MM.1S (cell line): ENCODE measurements around the gene DCTN3.

Source experiments
- DNase-seq: peaks from one replicate; pipeline ENCODE4 v3.0.0-alpha.2; 2015
- H2AFZ ChIP-seq: fragments of 300-600 bp; sonication (generic); 2 replicates; pipeline ENCODE4 v1.6.0; 2016; ENCODE audit warnings: antibody characterized with exemption, low read length
- H3F3A ChIP-seq: fragments of 300-600 bp; sonication (generic); 2 replicates; pipeline ENCODE4 v1.6.1; 2016; ENCODE audit warnings: mild to moderate bottlenecking, antibody characterized with exemption, low read length, moderate library complexity, mixed read lengths; ENCODE audit not compliant: insufficient read depth
- H3K27ac ChIP-seq: fragments of 300-600 bp; sonication (generic); 2 replicates; pipeline ENCODE4 v1.5.1; 2016; ENCODE audit warnings: mild to moderate bottlenecking, low read length
- H3K27me3 ChIP-seq: fragments of 300-600 bp; sonication (generic); replicated peaks from 2 replicates; pipeline ENCODE4 v1.6.0; 2016; ENCODE audit warnings: low read length; ENCODE audit not compliant: insufficient read depth
- H3K36me3 ChIP-seq: fragments of 300-600 bp; sonication (generic); replicated peaks from 2 replicates; pipeline ENCODE4 v1.6.1; 2016; ENCODE audit warnings: mild to moderate bottlenecking, low read length, mixed read lengths; ENCODE audit not compliant: insufficient read depth
- H3K4me1 ChIP-seq: fragments of 300-600 bp; sonication (generic); 2 replicates; pipeline ENCODE4 v1.6.1; 2016; ENCODE audit warnings: low read length, mixed read lengths
- H3K4me2 ChIP-seq: fragments of 300-600 bp; sonication (generic); 2 replicates; pipeline ENCODE4 v1.6.0; 2016; ENCODE audit warnings: low read depth, low read length
- H3K4me3 ChIP-seq: fragments of 300-600 bp; sonication (generic); 2 replicates; pipeline ENCODE4 v1.5.1; 2016; ENCODE audit warnings: low read length, mixed read lengths
- H3K79me2 ChIP-seq: fragments of 300-600 bp; sonication (generic); 2 replicates; pipeline ENCODE4 v1.6.1; 2016; ENCODE audit warnings: mixed run types, low read length, mixed read lengths
- H3K9ac ChIP-seq: fragments of 300-600 bp; sonication (generic); 2 replicates; pipeline ENCODE4 v1.6.1; 2016; ENCODE audit warnings: low read length, mixed read lengths
- H3K9me2 ChIP-seq: fragments of 300-600 bp; sonication (generic); replicated peaks from 2 replicates; pipeline ENCODE4 v1.6.1; 2016; ENCODE audit warnings: mild to moderate bottlenecking, low read length, mixed read lengths; ENCODE audit not compliant: insufficient read depth
- H3K9me3 ChIP-seq: fragments of 300-600 bp; sonication (generic); replicated peaks from 2 replicates; pipeline ENCODE4 v1.6.1; 2016; ENCODE audit warnings: mild to moderate bottlenecking, low read length, mixed read lengths; ENCODE audit not compliant: insufficient read depth
- H4K20me1 ChIP-seq: fragments of 300-600 bp; sonication (generic); 2 replicates; pipeline ENCODE4 v1.6.1; 2016; ENCODE audit warnings: mild to moderate bottlenecking, low read length, moderate library complexity, mixed read lengths; ENCODE audit not compliant: insufficient read depth
- EZH2 ChIP-seq: fragments of 300-600 bp; sonication (generic); optimal IDR thresholded peaks from 2 replicates; pipeline ENCODE3; 2017; ENCODE audit warnings: low read depth, mild to moderate bottlenecking, antibody characterized with exemption, low read length, mixed read lengths
- EZH2phosphoT487 ChIP-seq: fragments of 300-600 bp; sonication (generic); IDR thresholded peaks from 2 replicates; pipeline ENCODE4 v1.6.1; 2018; ENCODE audit warnings: antibody characterized with exemption, low read length
- TF ChIP-seq, protein P1 (sequence below): fragments of 300-600 bp; sonication (generic); IDR thresholded peaks from 2 replicates; pipeline ENCODE4 v1.5.1; 2016; ENCODE audit warnings: antibody characterized with exemption, low read length, mixed read lengths

The DCTN3 gene

DNA sequence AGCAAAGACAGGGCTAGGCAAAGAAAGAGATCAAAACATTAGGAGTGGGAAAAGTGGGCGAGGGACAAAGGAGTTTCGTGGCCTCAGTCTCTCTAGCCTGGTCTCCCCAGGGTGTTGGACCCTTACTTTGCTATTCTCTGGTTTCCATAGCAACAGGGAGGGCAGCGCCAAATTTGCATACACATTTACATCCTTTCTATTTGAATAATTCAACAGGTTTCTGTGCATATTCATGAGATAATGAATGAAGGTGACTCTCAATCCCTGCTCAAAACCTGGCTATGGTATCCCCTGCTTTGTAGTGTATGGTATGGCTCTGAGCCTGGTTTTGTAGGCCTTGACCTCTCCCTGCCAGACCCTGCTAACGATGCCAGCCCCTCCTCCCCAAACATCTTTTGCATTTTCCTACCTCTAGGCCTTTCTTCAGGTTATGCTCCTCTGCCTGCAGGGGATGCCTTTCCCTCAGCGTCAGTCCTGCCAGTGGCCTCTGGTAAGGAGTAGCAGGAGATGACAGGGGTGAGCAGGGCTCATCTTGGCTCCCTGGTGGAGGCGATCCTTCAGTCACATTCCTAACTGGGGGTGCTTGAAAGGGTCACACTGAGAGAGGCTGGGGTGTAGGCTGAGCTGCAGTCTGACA, 18.2 kb downstream of the DCTN3 start:
- DNase-seq = no peak
- Histone ChIP-seq H3K9ac (no peak overlapping the region), H3K9me3 (no peaks in the 10 kb centered on the region), H3K4me2 (no peak overlapping the region), H3K4me1 (no peaks in the 10 kb centered on the region), H3K79me2 (no peaks in the 10 kb centered on the region), H2AFZ (no peak overlapping the region), H3K27ac (no peak overlapping the region), H3F3A (no peaks in the 10 kb centered on the region), H3K9me2 (no peaks in the 10 kb centered on the region), H3K27me3 (peaks cover 8% of the 10 kb centered on the region), H3K36me3 (no peaks in the 10 kb centered on the region), H4K20me1 (no peaks in the 10 kb centered on the region), H3K4me3 (no peak overlapping the region)
- TF ChIP-seq, protein P1, sequence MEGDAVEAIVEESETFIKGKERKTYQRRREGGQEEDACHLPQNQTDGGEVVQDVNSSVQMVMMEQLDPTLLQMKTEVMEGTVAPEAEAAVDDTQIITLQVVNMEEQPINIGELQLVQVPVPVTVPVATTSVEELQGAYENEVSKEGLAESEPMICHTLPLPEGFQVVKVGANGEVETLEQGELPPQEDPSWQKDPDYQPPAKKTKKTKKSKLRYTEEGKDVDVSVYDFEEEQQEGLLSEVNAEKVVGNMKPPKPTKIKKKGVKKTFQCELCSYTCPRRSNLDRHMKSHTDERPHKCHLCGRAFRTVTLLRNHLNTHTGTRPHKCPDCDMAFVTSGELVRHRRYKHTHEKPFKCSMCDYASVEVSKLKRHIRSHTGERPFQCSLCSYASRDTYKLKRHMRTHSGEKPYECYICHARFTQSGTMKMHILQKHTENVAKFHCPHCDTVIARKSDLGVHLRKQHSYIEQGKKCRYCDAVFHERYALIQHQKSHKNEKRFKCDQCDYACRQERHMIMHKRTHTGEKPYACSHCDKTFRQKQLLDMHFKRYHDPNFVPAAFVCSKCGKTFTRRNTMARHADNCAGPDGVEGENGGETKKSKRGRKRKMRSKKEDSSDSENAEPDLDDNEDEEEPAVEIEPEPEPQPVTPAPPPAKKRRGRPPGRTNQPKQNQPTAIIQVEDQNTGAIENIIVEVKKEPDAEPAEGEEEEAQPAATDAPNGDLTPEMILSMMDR = no peak
- TF ChIP-seq EZH2 (no peak), EZH2phosphoT487 (no peak)

DNA sequence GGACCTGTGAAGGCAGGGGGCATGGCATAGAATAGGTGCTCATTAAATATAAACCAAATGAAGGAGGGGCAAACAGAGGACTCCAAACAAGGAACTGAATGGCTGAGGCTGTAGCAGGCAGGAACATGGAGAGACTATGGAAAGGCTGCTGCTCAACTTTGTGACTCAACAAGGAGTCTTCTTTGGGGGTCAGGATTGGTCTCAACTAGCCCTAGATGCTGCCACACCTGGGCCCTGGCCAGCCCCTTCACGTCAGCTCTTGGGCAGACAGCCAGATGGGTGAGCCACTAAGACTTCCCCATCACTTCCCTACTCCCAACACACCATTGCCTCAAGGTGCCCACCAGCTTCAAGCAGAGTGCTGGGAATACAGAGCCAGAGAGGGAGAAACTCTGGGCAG, 19.4 kb downstream of the DCTN3 start:
- Histone ChIP-seq H3K79me2 (no peaks in the 10 kb centered on the region), H3K9me3 (no peaks in the 10 kb centered on the region), H3K27ac (no peak overlapping the region), H3K27me3 (peaks cover 8% of the 10 kb centered on the region), H2AFZ (no peak overlapping the region), H3K9ac (no peak overlapping the region), H4K20me1 (no peaks in the 10 kb centered on the region), H3K4me1 (no peaks in the 10 kb centered on the region), H3K9me2 (no peaks in the 10 kb centered on the region), H3K4me2 (no peak overlapping the region), H3F3A (no peaks in the 10 kb centered on the region), H3K36me3 (no peaks in the 10 kb centered on the region), H3K4me3 (no peak overlapping the region)
- no peak for DNase-seq
- TF ChIP-seq, protein P1 = no peak

DNA sequence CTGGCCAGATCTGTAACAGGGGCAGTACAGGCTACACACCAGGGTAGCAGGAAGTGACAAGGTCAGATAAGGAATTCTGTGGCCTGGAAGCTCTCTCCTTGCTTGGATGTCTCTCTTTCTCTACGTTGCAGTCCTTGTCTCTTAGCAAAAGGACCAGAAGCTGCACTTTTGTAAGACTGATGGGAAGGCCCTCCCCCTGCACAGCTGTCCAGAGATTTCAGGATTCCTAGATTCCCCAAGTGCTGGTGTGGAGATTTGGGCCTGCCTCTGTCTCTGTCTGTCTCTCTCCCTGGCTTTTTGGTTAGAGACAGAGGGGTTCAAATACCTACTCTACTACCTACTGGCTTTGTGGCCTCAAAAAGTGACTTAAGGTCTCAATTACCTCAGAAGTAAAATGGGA, 20.7 kb downstream of the DCTN3 start:
- H3K9me2 ChIP-seq = no peaks in the 10 kb centered on the region
- no peaks in the 10 kb centered on the region for H3K9me3 ChIP-seq
- no peaks in the 10 kb centered on the region for H3K36me3 ChIP-seq
- no peaks in the 10 kb centered on the region for H4K20me1 ChIP-seq
- H3K27me3 ChIP-seq = no peaks in the 10 kb centered on the region
- no peaks in the 10 kb centered on the region for H3K79me2 ChIP-seq
- no peak overlapping the region for H2AFZ ChIP-seq
- H3K4me3 ChIP-seq = no peak overlapping the region
- no peak overlapping the region for H3K9ac ChIP-seq
- TF ChIP-seq, protein P1 = no peak
- no peak for TF ChIP-seq EZH2
- H3K27ac ChIP-seq = no peak overlapping the region
- H3K4me1 ChIP-seq = no peaks in the 10 kb centered on the region
- no peak for DNase-seq
- H3F3A ChIP-seq = no peaks in the 10 kb centered on the region
- no peak overlapping the region for H3K4me2 ChIP-seq
